H9 (cell line): Measurements from ENCODE around the gene DSTN. TPM values are rescaled to one million over a fixed set of nuclear protein-coding genes. Genes with fewer than 3 reads are reported as not detected.

ENCODE experiments used
- DNase-seq: peaks from one replicate; pipeline ENCODE4 v3.0.0-alpha.2; 2017
- H2AFZ ChIP-seq: one replicate; pipeline ENCODE4 v1.6.1; 2013; ENCODE audit warnings: mild to moderate bottlenecking, low read length, control low read depth, moderate library complexity
- H2AK5ac ChIP-seq: 2 replicates; pipeline ENCODE4 v1.6.1; 2013; ENCODE audit warnings: low read length, control low read depth, mixed read lengths; ENCODE audit not compliant: insufficient read length
- H2BK120ac ChIP-seq: one replicate; pipeline ENCODE4 v1.6.1; 2013; ENCODE audit warnings: low read depth, mild to moderate bottlenecking, low read length, control low read depth, inconsistent platforms; ENCODE audit not compliant: poor library complexity, severe bottlenecking
- H2BK12ac ChIP-seq: 2 replicates; pipeline ENCODE4 v1.6.1; 2013; ENCODE audit warnings: low read length, control low read depth, mixed read lengths, low read depth; ENCODE audit not compliant: insufficient read length
- H2BK15ac ChIP-seq: 2 replicates; pipeline ENCODE4 v1.6.1; 2013; ENCODE audit warnings: low read depth, low read length, control low read depth
- H2BK20ac ChIP-seq: one replicate; pipeline ENCODE4 v1.6.1; 2013; ENCODE audit warnings: low read depth, mild to moderate bottlenecking, low read length, control low read depth, inconsistent platforms; ENCODE audit not compliant: poor library complexity, severe bottlenecking
- H2BK5ac ChIP-seq: 2 replicates; pipeline ENCODE4 v1.6.1; 2013; ENCODE audit warnings: low read length, control low read depth, mixed read lengths; ENCODE audit not compliant: insufficient read length
- H3K14ac ChIP-seq: 2 replicates; pipeline ENCODE4 v1.6.1; 2013; ENCODE audit warnings: low read length, control low read depth; ENCODE audit not compliant: insufficient read depth
- H3K18ac ChIP-seq: 2 replicates; pipeline ENCODE4 v1.6.1; 2013; ENCODE audit warnings: low read depth, mild to moderate bottlenecking, mixed read lengths, low read length, control low read depth; ENCODE audit not compliant: insufficient read length
- H3K23ac ChIP-seq: 2 replicates; pipeline ENCODE4 v1.6.1; 2013; ENCODE audit warnings: low read length, control low read depth, mixed read lengths, low read depth; ENCODE audit not compliant: insufficient read length
- H3K23me2 ChIP-seq: 2 replicates; pipeline ENCODE4 v1.6.1; 2013; ENCODE audit warnings: low read depth, mild to moderate bottlenecking, mixed read lengths, low read length, control low read depth; ENCODE audit not compliant: insufficient read length, poor library complexity, severe bottlenecking
- H3K27ac ChIP-seq: 2 replicates; pipeline ENCODE4 v1.5.1; 2013; ENCODE audit warnings: low read length, control low read depth, mixed read lengths, low read depth; ENCODE audit not compliant: insufficient read length
- H3K27me3 ChIP-seq: 2 replicates; pipeline ENCODE4 v1.6.1; 2013; ENCODE audit warnings: low read length, control low read depth, inconsistent platforms; ENCODE audit not compliant: insufficient read depth
- H3K4ac ChIP-seq: 2 replicates; pipeline ENCODE4 v1.6.1; 2013; ENCODE audit warnings: low read depth, mild to moderate bottlenecking, control low read depth, inconsistent platforms, low read length, moderate library complexity
- H3K4me1 ChIP-seq: 2 replicates; pipeline ENCODE4 v1.6.1; 2013; ENCODE audit warnings: low read length, control low read depth, inconsistent platforms; ENCODE audit not compliant: insufficient read depth
- H3K4me2 ChIP-seq: 2 replicates; pipeline ENCODE4 v1.6.1; 2013; ENCODE audit warnings: low read length, control low read depth, mixed read lengths; ENCODE audit not compliant: insufficient read length, insufficient read depth
- H3K56ac ChIP-seq: 2 replicates; pipeline ENCODE4 v1.6.1; 2013; ENCODE audit warnings: low read depth, mild to moderate bottlenecking, mixed read lengths, low read length, control low read depth; ENCODE audit not compliant: insufficient read length
- H3K79me1 ChIP-seq: 2 replicates; pipeline ENCODE4 v1.6.1; 2013; ENCODE audit warnings: low read depth, mild to moderate bottlenecking, moderate library complexity, low read length, control low read depth, inconsistent platforms; ENCODE audit not compliant: insufficient read depth, poor library complexity, severe bottlenecking
- H3K79me2 ChIP-seq: 2 replicates; pipeline ENCODE4 v1.6.1; 2013; ENCODE audit warnings: low read length, control low read depth, inconsistent platforms; ENCODE audit not compliant: insufficient read depth
- H3K9ac ChIP-seq: 2 replicates; pipeline ENCODE4 v1.6.1; 2013; ENCODE audit warnings: low read length, control low read depth, mixed read lengths; ENCODE audit not compliant: insufficient read length; ENCODE audit errors: extremely low read depth
- H3K9me3 ChIP-seq: one replicate; pipeline ENCODE4 v1.6.1; 2013; ENCODE audit warnings: low read depth, low read length, inconsistent platforms; ENCODE audit not compliant: control insufficient read depth
- H3T11ph ChIP-seq: one replicate; pipeline ENCODE4 v1.6.1; 2013; ENCODE audit warnings: mild to moderate bottlenecking, low read length, control low read depth, inconsistent platforms
- H4K20me1 ChIP-seq: one replicate; pipeline ENCODE4 v1.6.1; 2013; ENCODE audit not compliant: control insufficient read depth, insufficient read length, insufficient read depth
- H4K5ac ChIP-seq: 2 replicates; pipeline ENCODE4 v1.6.1; 2013; ENCODE audit warnings: low read depth, mild to moderate bottlenecking, mixed read lengths, low read length, control low read depth; ENCODE audit not compliant: insufficient read length
- H4K8ac ChIP-seq: replicated peaks from 2 replicates; pipeline ENCODE4 v1.6.1; 2013; ENCODE audit warnings: low read length, control low read depth, mixed read lengths, low read depth; ENCODE audit not compliant: insufficient read length
- H4K91ac ChIP-seq: 2 replicates; pipeline ENCODE4 v1.6.1; 2013; ENCODE audit warnings: low read depth, mild to moderate bottlenecking, moderate library complexity, mixed read lengths, low read length, control low read depth; ENCODE audit not compliant: insufficient read length
- H3K27ac Mint-ChIP-seq, 3 experiments: 2 replicates in 2 of 3; 3 replicates in 1 of 3; pipeline ENCODE4 v1.8.0; 2020 to 2021; ENCODE audit warnings: mixed read lengths in 3 of 3, mild to moderate bottlenecking in 1 of 3, moderate library complexity in 1 of 3
- H3K27me3 Mint-ChIP-seq: 2 replicates; pipeline ENCODE4 v1.8.0; 2021; ENCODE audit warnings: low read depth, mild to moderate bottlenecking, moderate library complexity, mixed read lengths
- H3K36me3 Mint-ChIP-seq, 3 experiments: 2 replicates in 2 of 3; 3 replicates in 1 of 3; pipeline ENCODE4 v1.8.0; 2020 to 2021; ENCODE audit warnings: low read depth in 3 of 3, mixed read lengths in 3 of 3; ENCODE audit not compliant: insufficient read depth in 1 of 3
- H3K4me1 Mint-ChIP-seq, 2 experiments: 2 replicates each; pipeline ENCODE4 v1.8.0; 2020; ENCODE audit warnings: mixed read lengths in 2 of 2
- H3K4me3 Mint-ChIP-seq, 2 experiments: 2 replicates in 1 of 2; 3 replicates in 1 of 2; pipeline ENCODE4 v1.8.0; 2020 to 2021; ENCODE audit warnings: mild to moderate bottlenecking in 2 of 2, mixed read lengths in 2 of 2, moderate library complexity in 1 of 2
- H3K9me3 Mint-ChIP-seq, 2 experiments: 2 replicates in 1 of 2; 3 replicates in 1 of 2; pipeline ENCODE4 v1.8.0; 2020; ENCODE audit warnings: mild to moderate bottlenecking in 2 of 2, mixed read lengths in 2 of 2, moderate library complexity in 1 of 2
- whole genome bisulfite sequencing: extraction: QIAGEN DNeasy Blood & Tissue Kit; methylation state at CpG from one replicate; pipeline ENCODE4 v1.1.7; 2013; ENCODE audit warnings: missing lambda C conversion rate, low lambda C conversion rate, mixed read lengths; ENCODE audit not compliant: insufficient read length; ENCODE audit errors: extremely low coverage; 5-methylcytosine and 5-hydroxymethylcytosine counted together
- total RNA-seq: library from RNA; stranded (reverse); gene quantifications from 2 replicates; pipeline ENCODE4 v1.2.1, GENCODE V29; 2021
- TF ChIP-seq, protein P1 (sequence below): fragments of 200-600 bp; sonication (generic); conservative IDR thresholded peaks from 3 replicates; pipeline ENCODE4 v1.8.0; 2021; ENCODE audit warnings: antibody characterized with exemption, mild to moderate bottlenecking

The DSTN gene
- total RNA-seq, 1 experiment from 2014 or later = 145 TPM

DNA sequence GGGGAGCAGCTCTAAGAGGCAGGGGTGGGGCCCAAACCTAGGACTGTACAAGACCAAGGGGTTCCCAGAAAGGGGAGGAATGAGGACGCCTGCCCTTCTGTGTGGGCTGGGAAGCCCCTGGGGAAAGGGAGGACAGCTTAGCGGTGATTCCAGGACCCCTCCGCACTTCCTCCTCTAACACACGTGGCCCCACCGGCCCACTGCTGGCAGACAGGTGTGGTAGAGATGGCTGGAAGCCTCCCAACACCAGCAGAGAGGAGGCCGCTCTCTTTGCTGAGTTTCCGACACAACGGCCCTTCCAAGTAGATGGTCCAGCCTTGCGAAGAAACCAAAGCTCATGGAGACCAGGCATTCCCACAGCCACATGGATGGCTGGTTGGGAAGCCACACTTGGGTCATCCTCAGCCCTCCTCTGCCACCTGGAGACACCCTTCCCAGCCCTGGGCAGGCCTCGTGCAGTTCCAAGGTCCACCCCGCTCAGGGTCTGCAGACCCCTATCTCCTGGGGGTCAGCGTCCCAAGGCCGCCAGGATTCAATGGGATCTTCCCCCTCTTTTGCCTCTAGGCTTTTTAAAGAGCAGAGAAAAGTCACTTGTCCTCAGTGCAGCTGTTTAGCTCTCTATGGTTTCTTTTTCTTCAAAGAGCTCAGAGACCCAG, 68.2 kb downstream of the DSTN start:
- H2AK5ac ChIP-seq = no peak overlapping the region
- H3K14ac ChIP-seq = no peak overlapping the region
- no peak overlapping the region for H3K4ac ChIP-seq
- H3K23ac ChIP-seq = no peak overlapping the region
- no peaks in the 10 kb centered on the region; the same call in 1 of the 2 replicates for H3K79me2 ChIP-seq
- Mint-ChIP-seq H3K27ac (peak overlapping the region in 2 of 3 experiments; percentile 54 to 84; a peak in 3 of 7 replicates), H3K9me3 (no peaks in the 10 kb centered on the region), H3K36me3 (peaks cover 29 to 51% (median 48%) of the 10 kb centered on the region in 3 experiments; a peak in 6 of 7 replicates), H3K27me3 (no peaks in the 10 kb centered on the region), H3K4me1 (peaks cover 11 to 27% of the 10 kb centered on the region in 2 experiments), H3K4me3 (no peak overlapping the region)
- no peak overlapping the region for H3K27ac ChIP-seq
- no peak overlapping the region for H2BK15ac ChIP-seq
- H4K20me1 ChIP-seq = no peaks in the 10 kb centered on the region
- no peak overlapping the region for H3K18ac ChIP-seq
- H4K91ac ChIP-seq = no peak overlapping the region
- H3K4me2 ChIP-seq = no peak overlapping the region
- no peak overlapping the region for H2BK12ac ChIP-seq
- H2BK5ac ChIP-seq = no peak overlapping the region
- no peak overlapping the region for H2BK120ac ChIP-seq
- no peaks in the 10 kb centered on the region for H3K23me2 ChIP-seq
- H3K27me3 ChIP-seq = no peaks in the 10 kb centered on the region
- no peak overlapping the region for H3K56ac ChIP-seq
- H4K8ac ChIP-seq = no peak overlapping the region
- no peak overlapping the region for H3T11ph ChIP-seq
- no peak overlapping the region for H3K9ac ChIP-seq
- WGBS = no CpG with 5 or more reads among the region's 13 CpGs
- H3K9me3 ChIP-seq = no peaks in the 10 kb centered on the region
- TF ChIP-seq, protein P1, sequence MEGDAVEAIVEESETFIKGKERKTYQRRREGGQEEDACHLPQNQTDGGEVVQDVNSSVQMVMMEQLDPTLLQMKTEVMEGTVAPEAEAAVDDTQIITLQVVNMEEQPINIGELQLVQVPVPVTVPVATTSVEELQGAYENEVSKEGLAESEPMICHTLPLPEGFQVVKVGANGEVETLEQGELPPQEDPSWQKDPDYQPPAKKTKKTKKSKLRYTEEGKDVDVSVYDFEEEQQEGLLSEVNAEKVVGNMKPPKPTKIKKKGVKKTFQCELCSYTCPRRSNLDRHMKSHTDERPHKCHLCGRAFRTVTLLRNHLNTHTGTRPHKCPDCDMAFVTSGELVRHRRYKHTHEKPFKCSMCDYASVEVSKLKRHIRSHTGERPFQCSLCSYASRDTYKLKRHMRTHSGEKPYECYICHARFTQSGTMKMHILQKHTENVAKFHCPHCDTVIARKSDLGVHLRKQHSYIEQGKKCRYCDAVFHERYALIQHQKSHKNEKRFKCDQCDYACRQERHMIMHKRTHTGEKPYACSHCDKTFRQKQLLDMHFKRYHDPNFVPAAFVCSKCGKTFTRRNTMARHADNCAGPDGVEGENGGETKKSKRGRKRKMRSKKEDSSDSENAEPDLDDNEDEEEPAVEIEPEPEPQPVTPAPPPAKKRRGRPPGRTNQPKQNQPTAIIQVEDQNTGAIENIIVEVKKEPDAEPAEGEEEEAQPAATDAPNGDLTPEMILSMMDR = no peak
- no peak overlapping the region for H2AFZ ChIP-seq
- no peak overlapping the region for H4K5ac ChIP-seq
- no peak overlapping the region for H2BK20ac ChIP-seq
- H3K4me1 ChIP-seq = no peaks in the 10 kb centered on the region
- no peak for DNase-seq
- no peaks in the 10 kb centered on the region for H3K79me1 ChIP-seq
